Progenitor cell of endocrine pancreas (in vitro differentiated cells): ENCODE results near the gene MTUS2. TPM values are rescaled to one million over a fixed set of nuclear protein-coding genes. Genes with fewer than 3 reads are reported as not detected.

Experiments
- DNase-seq: peaks from one replicate; pipeline ENCODE4 v3.0.0; 2021; ENCODE audit warnings: low spot score; ENCODE audit not compliant: unreplicated experiment
- H3K27ac Mint-ChIP-seq: 2 replicates; pipeline ENCODE4 v1.8.0; 2021; ENCODE audit warnings: mild to moderate bottlenecking, moderate library complexity, mixed read lengths
- H3K27me3 Mint-ChIP-seq: 2 replicates; pipeline ENCODE4 v1.8.0; 2021; ENCODE audit warnings: mixed read lengths
- H3K36me3 Mint-ChIP-seq: 2 replicates; pipeline ENCODE4 v1.8.0; 2022; ENCODE audit warnings: mixed read lengths; ENCODE audit not compliant: insufficient read depth
- H3K4me1 Mint-ChIP-seq: 2 replicates; pipeline ENCODE4 v1.8.0; 2021; ENCODE audit warnings: low read depth, mixed read lengths
- H3K4me3 Mint-ChIP-seq: 2 replicates; pipeline ENCODE4 v1.8.0; 2021; ENCODE audit warnings: low read depth, mild to moderate bottlenecking, moderate library complexity, mixed read lengths
- H3K9me3 Mint-ChIP-seq: 2 replicates; pipeline ENCODE4 v1.8.0; 2021; ENCODE audit warnings: low read depth, mixed read lengths
- total RNA-seq: library from RNA; stranded (reverse); gene quantifications from 2 replicates; pipeline ENCODE4 v1.2.1, GENCODE V29; 2021
- TF ChIP-seq, protein P1 (sequence below): fragments of 200-600 bp; sonication (generic); IDR thresholded peaks from one replicate; pipeline ENCODE4 v1.5.0; 2021; ENCODE audit warnings: antibody characterized with exemption, mild to moderate bottlenecking; ENCODE audit not compliant: unreplicated experiment

The MTUS2 gene
- total RNA-seq, 1 donor from 2014 or later: 9.3 TPM

- no peak for DNase-seq
- no peaks in the 10 kb centered on the region for H3K36me3 Mint-ChIP-seq
- H3K4me1 Mint-ChIP-seq: peaks cover 14% of the 10 kb centered on the region
- no peak overlapping the region for H3K27ac Mint-ChIP-seq
- H3K9me3 Mint-ChIP-seq: peaks cover 3% of the 10 kb centered on the region
- no peaks in the 10 kb centered on the region for H3K27me3 Mint-ChIP-seq
- TF ChIP-seq, protein P1, sequence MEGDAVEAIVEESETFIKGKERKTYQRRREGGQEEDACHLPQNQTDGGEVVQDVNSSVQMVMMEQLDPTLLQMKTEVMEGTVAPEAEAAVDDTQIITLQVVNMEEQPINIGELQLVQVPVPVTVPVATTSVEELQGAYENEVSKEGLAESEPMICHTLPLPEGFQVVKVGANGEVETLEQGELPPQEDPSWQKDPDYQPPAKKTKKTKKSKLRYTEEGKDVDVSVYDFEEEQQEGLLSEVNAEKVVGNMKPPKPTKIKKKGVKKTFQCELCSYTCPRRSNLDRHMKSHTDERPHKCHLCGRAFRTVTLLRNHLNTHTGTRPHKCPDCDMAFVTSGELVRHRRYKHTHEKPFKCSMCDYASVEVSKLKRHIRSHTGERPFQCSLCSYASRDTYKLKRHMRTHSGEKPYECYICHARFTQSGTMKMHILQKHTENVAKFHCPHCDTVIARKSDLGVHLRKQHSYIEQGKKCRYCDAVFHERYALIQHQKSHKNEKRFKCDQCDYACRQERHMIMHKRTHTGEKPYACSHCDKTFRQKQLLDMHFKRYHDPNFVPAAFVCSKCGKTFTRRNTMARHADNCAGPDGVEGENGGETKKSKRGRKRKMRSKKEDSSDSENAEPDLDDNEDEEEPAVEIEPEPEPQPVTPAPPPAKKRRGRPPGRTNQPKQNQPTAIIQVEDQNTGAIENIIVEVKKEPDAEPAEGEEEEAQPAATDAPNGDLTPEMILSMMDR: no peak
- no peak overlapping the region for H3K4me3 Mint-ChIP-seq
Observed at GRCh38 chr13:29100758-29101157, 280.6 kb downstream of the MTUS2 start.

DNA sequence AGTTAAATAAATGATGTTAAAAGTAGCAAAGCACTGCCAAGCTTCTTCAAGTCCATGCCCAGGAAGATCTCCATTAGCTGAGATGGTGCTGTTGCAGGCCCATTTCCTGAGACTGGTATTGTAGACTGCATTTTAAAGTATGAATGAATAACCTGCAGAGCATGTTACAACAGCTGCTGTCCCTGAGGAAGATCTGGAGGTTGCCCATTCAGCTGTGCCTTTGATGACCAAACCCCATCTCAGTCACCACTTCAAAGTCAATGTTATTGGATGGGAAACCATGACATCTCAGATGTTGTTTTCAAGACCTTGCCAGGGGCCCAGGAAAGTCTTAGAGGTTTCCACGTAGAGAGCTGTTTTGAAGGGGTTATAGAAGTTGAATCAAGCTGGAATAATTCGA is 281.3 kb downstream of the MTUS2 start:
- Mint-ChIP-seq H3K27ac (no peak overlapping the region), H3K36me3 (no peaks in the 10 kb centered on the region), H3K4me1 (peaks cover 14% of the 10 kb centered on the region), H3K27me3 (no peaks in the 10 kb centered on the region), H3K4me3 (no peak overlapping the region), H3K9me3 (peaks cover 3% of the 10 kb centered on the region)
- DNase-seq: no peak
- TF ChIP-seq, protein P1: no peak

- Mint-ChIP-seq H3K36me3 (no peaks in the 10 kb centered on the region), H3K4me3 (no peak overlapping the region), H3K4me1 (peaks cover 14% of the 10 kb centered on the region), H3K27ac (no peak overlapping the region), H3K9me3 (peaks cover 3% of the 10 kb centered on the region), H3K27me3 (no peaks in the 10 kb centered on the region)
- TF ChIP-seq, protein P1: no peak
- no peak for DNase-seq
Observed at GRCh38 chr13:29101905-29102304, 281.8 kb downstream of the MTUS2 start.

DNA sequence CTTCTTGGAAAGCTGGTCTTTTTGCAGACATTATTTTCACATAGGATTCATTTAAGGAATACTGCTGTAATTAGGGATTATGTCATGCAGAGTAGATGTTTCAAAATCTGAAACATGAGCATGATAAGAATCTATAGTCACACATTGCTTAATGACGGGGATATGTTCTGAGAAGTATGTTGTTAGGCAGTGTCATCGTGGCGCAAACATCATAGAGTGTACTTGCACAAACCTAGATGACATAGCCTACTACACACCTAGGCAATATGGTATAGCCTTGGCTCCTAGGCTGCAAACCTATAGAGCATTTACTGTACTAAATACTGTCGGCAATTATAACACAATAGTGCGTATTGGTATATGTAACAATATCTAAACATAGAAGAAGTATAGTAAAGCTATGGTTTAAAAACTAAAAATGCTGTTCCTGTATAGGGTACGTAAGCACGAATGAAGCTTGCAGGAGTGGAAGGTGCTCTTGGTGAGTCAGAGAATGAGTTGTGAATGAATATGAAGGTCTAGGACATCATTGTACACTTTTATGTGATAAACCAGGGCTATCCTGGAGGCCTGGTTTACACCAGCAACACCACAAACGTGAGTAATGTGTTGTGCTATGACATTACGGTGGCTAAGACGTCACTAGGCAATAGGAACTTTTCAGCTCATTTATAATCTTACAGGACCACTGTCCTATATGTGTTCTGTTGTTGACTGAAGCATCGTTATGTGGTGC is 283.1 kb downstream of the MTUS2 start:
- Mint-ChIP-seq H3K4me3 (no peak overlapping the region), H3K4me1 (peaks cover 14% of the 10 kb centered on the region), H3K36me3 (no peaks in the 10 kb centered on the region), H3K27ac (no peak overlapping the region), H3K27me3 (no peaks in the 10 kb centered on the region), H3K9me3 (peaks cover 3% of the 10 kb centered on the region)
- DNase-seq: no peak
- TF ChIP-seq, protein P1: no peak

- Mint-ChIP-seq H3K27me3 (no peaks in the 10 kb centered on the region), H3K4me1 (peaks cover 8% of the 10 kb centered on the region), H3K36me3 (no peaks in the 10 kb centered on the region), H3K9me3 (no peaks in the 10 kb centered on the region), H3K4me3 (no peak overlapping the region), H3K27ac (no peak overlapping the region)
- DNase-seq: no peak
- TF ChIP-seq, protein P1: no peak
Observed at GRCh38 chr13:29104461-29104860, 284.3 kb downstream of the MTUS2 start.
